Progenitor cell of endocrine pancreas (in vitro differentiated cells): ENCODE data around the gene SS18L1. TPM values are rescaled to one million over a fixed set of nuclear protein-coding genes. Genes with fewer than 3 reads are reported as not detected.

Experiments used
- DNase-seq: peaks from one replicate; pipeline ENCODE4 v3.0.0; 2021; ENCODE audit warnings: low spot score; ENCODE audit not compliant: unreplicated experiment
- H3K27ac Mint-ChIP-seq: 2 replicates; pipeline ENCODE4 v1.8.0; 2021; ENCODE audit warnings: mild to moderate bottlenecking, moderate library complexity, mixed read lengths
- H3K27me3 Mint-ChIP-seq: 2 replicates; pipeline ENCODE4 v1.8.0; 2021; ENCODE audit warnings: mixed read lengths
- H3K36me3 Mint-ChIP-seq: 2 replicates; pipeline ENCODE4 v1.8.0; 2022; ENCODE audit warnings: mixed read lengths; ENCODE audit not compliant: insufficient read depth
- H3K4me1 Mint-ChIP-seq: 2 replicates; pipeline ENCODE4 v1.8.0; 2021; ENCODE audit warnings: low read depth, mixed read lengths
- H3K4me3 Mint-ChIP-seq: 2 replicates; pipeline ENCODE4 v1.8.0; 2021; ENCODE audit warnings: low read depth, mild to moderate bottlenecking, moderate library complexity, mixed read lengths
- H3K9me3 Mint-ChIP-seq: 2 replicates; pipeline ENCODE4 v1.8.0; 2021; ENCODE audit warnings: low read depth, mixed read lengths
- CTCF ChIP-seq: fragments of 200-600 bp; sonication (generic); IDR thresholded peaks from one replicate; pipeline ENCODE4 v1.5.0; 2021; ENCODE audit warnings: antibody characterized with exemption, mild to moderate bottlenecking; ENCODE audit not compliant: unreplicated experiment
- total RNA-seq: library from RNA; stranded (reverse); gene quantifications from 2 replicates; pipeline ENCODE4 v1.2.1, GENCODE V29; 2021

SS18L1 gene
- total RNA-seq, 1 donor from 2014 or later = 29.8 TPM

GRCh38 chr20:62132421-62132820 lies 11.1 kb upstream of the SS18L1 start:
- Mint-ChIP-seq H3K4me1 (no peaks in the 10 kb centered on the region), H3K9me3 (no peaks in the 10 kb centered on the region), H3K27ac (peak overlapping the region; percentile 51), H3K36me3 (peaks cover 28% of the 10 kb centered on the region), H3K4me3 (no peak overlapping the region), H3K27me3 (no peaks in the 10 kb centered on the region)
- DNase-seq = no peak
- no peak for TF ChIP-seq CTCF

GRCh38 chr20:62133051-62133845 lies 10.3 kb upstream of the SS18L1 start:
- no peak for TF ChIP-seq CTCF
- Mint-ChIP-seq H3K27me3 (no peaks in the 10 kb centered on the region), H3K9me3 (no peaks in the 10 kb centered on the region), H3K36me3 (peaks cover 30% of the 10 kb centered on the region), H3K27ac (peak overlapping the region; percentile 10), H3K4me3 (no peak overlapping the region), H3K4me1 (no peaks in the 10 kb centered on the region)
- no peak for DNase-seq

- no peak for TF ChIP-seq CTCF
- Mint-ChIP-seq H3K36me3 (peaks cover 31% of the 10 kb centered on the region), H3K4me1 (no peaks in the 10 kb centered on the region), H3K27me3 (no peaks in the 10 kb centered on the region), H3K27ac (no peak overlapping the region), H3K9me3 (no peaks in the 10 kb centered on the region), H3K4me3 (no peak overlapping the region)
- DNase-seq = no peak
Observed at GRCh38 chr20:62133864-62134263, 9.7 kb upstream of the SS18L1 start.

GRCh38 chr20:62134735-62135231 lies 8.8 kb upstream of the SS18L1 start:
- H3K27ac Mint-ChIP-seq = no peak overlapping the region
- no peak for DNase-seq
- no peaks in the 10 kb centered on the region for H3K4me1 Mint-ChIP-seq
- peaks cover 33% of the 10 kb centered on the region for H3K36me3 Mint-ChIP-seq
- TF ChIP-seq CTCF = no peak
- no peaks in the 10 kb centered on the region for H3K9me3 Mint-ChIP-seq
- no peak overlapping the region for H3K4me3 Mint-ChIP-seq
- no peaks in the 10 kb centered on the region for H3K27me3 Mint-ChIP-seq

- DNase-seq = no peak
- no peaks in the 10 kb centered on the region for H3K9me3 Mint-ChIP-seq
- TF ChIP-seq CTCF = no peak
- H3K4me3 Mint-ChIP-seq = no peak overlapping the region
- peak overlapping the region; percentile 87 for H3K27ac Mint-ChIP-seq
- H3K36me3 Mint-ChIP-seq = peaks cover 35% of the 10 kb centered on the region
- H3K27me3 Mint-ChIP-seq = no peaks in the 10 kb centered on the region
- peaks cover 4% of the 10 kb centered on the region for H3K4me1 Mint-ChIP-seq
Observed at GRCh38 chr20:62135573-62136266, 7.8 kb upstream of the SS18L1 start.
